GM23338 (cell line): Measurements from ENCODE around the gene CMC2. TPM values are rescaled to one million over a fixed set of nuclear protein-coding genes. Genes with fewer than 3 reads are reported as not detected.

ENCODE experiments used
- ATAC-seq: fragments of 200-7000 bp; cut with Tn5 transposase; 3 replicates; pipeline ENCODE4 v1.9.1; 2020
- DNase-seq: peaks from one replicate; pipeline ENCODE4 v3.0.0-alpha.2; 2015; ENCODE audit warnings: low spot score
- H2AFZ ChIP-seq: fragments of 200-600 bp; sonication (generic); 2 replicates; pipeline ENCODE4 v1.8.0; 2016; ENCODE audit warnings: antibody characterized with exemption, mild to moderate bottlenecking, moderate library complexity
- H3F3A ChIP-seq: fragments of 200-600 bp; sonication (generic); replicated peaks from 2 replicates; pipeline ENCODE4 v1.8.0; 2017; ENCODE audit warnings: antibody characterized with exemption, mixed run types, low read depth
- H3K27ac ChIP-seq: fragments of 200-600 bp; sonication (generic); 2 replicates; pipeline ENCODE4 v1.6.1; 2016; ENCODE audit warnings: low read depth
- H3K27me3 ChIP-seq: fragments of 200-600 bp; sonication (generic); 2 replicates; pipeline ENCODE4 v1.8.0; 2016; ENCODE audit warnings: mild to moderate bottlenecking, mixed run types, moderate library complexity; ENCODE audit not compliant: insufficient read depth
- H3K36me3 ChIP-seq: fragments of 200-600 bp; sonication (generic); 2 replicates; pipeline ENCODE4 v1.8.0; 2016; ENCODE audit warnings: mild to moderate bottlenecking; ENCODE audit not compliant: insufficient read depth
- H3K4me1 ChIP-seq: fragments of 200-600 bp; sonication (generic); 2 replicates; pipeline ENCODE4 v1.8.0; 2016; ENCODE audit warnings: mild to moderate bottlenecking, moderate library complexity; ENCODE audit not compliant: insufficient read depth
- H3K4me2 ChIP-seq: fragments of 200-600 bp; sonication (generic); 2 replicates; pipeline ENCODE4 v1.7.1; 2017; ENCODE audit warnings: mixed run types
- H3K4me3 ChIP-seq: fragments of 200-600 bp; sonication (generic); 2 replicates; pipeline ENCODE4 v1.6.1; 2016; ENCODE audit warnings: mixed run types
- H3K79me2 ChIP-seq: fragments of 200-600 bp; sonication (generic); replicated peaks from 2 replicates; pipeline ENCODE4 v1.8.0; 2017; ENCODE audit warnings: mild to moderate bottlenecking; ENCODE audit not compliant: insufficient read depth
- H3K9me2 ChIP-seq: fragments of 200-600 bp; sonication (generic); 2 replicates; pipeline ENCODE4 v1.8.0; 2017; ENCODE audit not compliant: insufficient read depth
- H4K20me1 ChIP-seq: fragments of 200-600 bp; sonication (generic); replicated peaks from 2 replicates; pipeline ENCODE4 v1.8.0; 2017; ENCODE audit warnings: mild to moderate bottlenecking; ENCODE audit not compliant: insufficient read depth
- H3K27ac Mint-ChIP-seq: 2 replicates; pipeline ENCODE4 v1.8.0; 2020; ENCODE audit warnings: inconsistent platforms, mild to moderate bottlenecking, moderate library complexity, mixed read lengths
- H3K27me3 Mint-ChIP-seq: 3 replicates; pipeline ENCODE4 v1.8.0; 2022; ENCODE audit warnings: low read depth, mild to moderate bottlenecking, moderate library complexity, mixed read lengths, inconsistent platforms; ENCODE audit not compliant: insufficient read depth, poor library complexity
- H3K36me3 Mint-ChIP-seq: 3 replicates; pipeline ENCODE4 v1.8.0; 2021; ENCODE audit warnings: low read depth, mild to moderate bottlenecking, inconsistent platforms, moderate library complexity, mixed read lengths
- H3K4me1 Mint-ChIP-seq: 3 replicates; pipeline ENCODE4 v1.8.0; 2020; ENCODE audit warnings: mild to moderate bottlenecking, inconsistent platforms, mixed read lengths
- H3K4me3 Mint-ChIP-seq: 3 replicates; pipeline ENCODE4 v1.8.0; 2021; ENCODE audit warnings: moderate library complexity, mild to moderate bottlenecking, inconsistent platforms, mixed read lengths
- H3K9me3 Mint-ChIP-seq: 3 replicates; pipeline ENCODE4 v1.8.0; 2020; ENCODE audit warnings: moderate library complexity, mild to moderate bottlenecking, inconsistent platforms, mixed read lengths
- CREB1 ChIP-seq: fragments of 250-450 bp; sonication (Bioruptor Pico); IDR thresholded peaks from 2 replicates; pipeline ENCODE4 v1.5.0; 2020; ENCODE audit warnings: low read depth, mild to moderate bottlenecking, moderate library complexity
- EZH2 ChIP-seq: fragments of 200-600 bp; sonication (generic); IDR thresholded peaks from one replicate; pipeline ENCODE4 v1.8.0; 2017; ENCODE audit warnings: antibody characterized with exemption, mild to moderate bottlenecking, low read depth; ENCODE audit not compliant: unreplicated experiment
- EZH2phosphoT487 ChIP-seq: fragments of 200-600 bp; sonication (generic); IDR thresholded peaks from one replicate; pipeline ENCODE4 v1.8.1; 2018; ENCODE audit warnings: antibody characterized with exemption; ENCODE audit not compliant: unreplicated experiment
- JUNB ChIP-seq: IDR thresholded peaks from one replicate; pipeline ENCODE4 v1.6.1; 2016; ENCODE audit warnings: antibody characterized with exemption; ENCODE audit not compliant: unreplicated experiment
- NANOG ChIP-seq: IDR thresholded peaks from 2 replicates; pipeline ENCODE4 v1.6.1; 2016; ENCODE audit warnings: antibody characterized with exemption, borderline replicate concordance
- POLR2AphosphoS5 ChIP-seq: IDR thresholded peaks from 2 replicates; pipeline ENCODE4 v1.6.1; 2016; ENCODE audit warnings: antibody characterized with exemption, low read depth
- STAT1 ChIP-seq: IDR thresholded peaks from one replicate; pipeline ENCODE4 v1.6.1; 2016; ENCODE audit warnings: antibody characterized with exemption; ENCODE audit not compliant: unreplicated experiment
- ZNF114 ChIP-seq: fragments of 250-450 bp; sonication (Bioruptor Pico); IDR thresholded peaks from 2 replicates; pipeline ENCODE4 v1.5.0; 2020; ENCODE audit warnings: mild to moderate bottlenecking, moderate library complexity
- ZNF331 ChIP-seq: fragments of 250-450 bp; sonication (Bioruptor Pico); IDR thresholded peaks from 2 replicates; pipeline ENCODE4 v1.5.0; 2020; ENCODE audit warnings: low read depth, mild to moderate bottlenecking, moderate library complexity
- polyA plus RNA-seq: library from polyadenylated mRNA; unstranded; fragments of >200 nt; fragmentation: Nextera tagmentation; extraction: Ambion mirVana; gene quantifications from 2 replicates; pipeline ENCODE4 v1.2.1, GENCODE V29; 2016
- total RNA-seq: library from RNA; depleted of rRNA; stranded (reverse); fragments of >200 nt; shearing (Covaris generic); gene quantifications from 2 replicates; pipeline ENCODE4 v1.2.3, GENCODE V29; 2014
- TF ChIP-seq, protein P1 (sequence below): IDR thresholded peaks from 2 replicates; pipeline ENCODE4 v1.6.1; 2016; ENCODE audit warnings: antibody characterized with exemption
- TF ChIP-seq, protein P2 (sequence below): fragments of 250-450 bp; sonication (Bioruptor Pico); IDR thresholded peaks from 2 replicates; pipeline ENCODE4 v1.5.0; 2020; ENCODE audit warnings: mild to moderate bottlenecking, moderate library complexity
- TF ChIP-seq, protein P3 (sequence below), 2 experiments: fragments of 200-600 bp in 1 of 2; sonication (generic) in 1 of 2; conservative IDR thresholded peaks; 2 replicates each; pipeline versions ENCODE4 v1.5.1 to v1.6.1; 2016 to 2017; ENCODE audit warnings: antibody characterized with exemption in 2 of 2, low read depth in 2 of 2, mild to moderate bottlenecking in 2 of 2, moderate library complexity in 1 of 2
- TF ChIP-seq, protein P4 (sequence below): IDR thresholded peaks from one replicate; pipeline ENCODE4 v1.6.1; 2018; ENCODE audit warnings: antibody characterized with exemption; ENCODE audit not compliant: unreplicated experiment

Gene CMC2
- total and polyA plus RNA-seq, 2 experiments from 2014 or later, result 35.7 to 211 TPM

DNA sequence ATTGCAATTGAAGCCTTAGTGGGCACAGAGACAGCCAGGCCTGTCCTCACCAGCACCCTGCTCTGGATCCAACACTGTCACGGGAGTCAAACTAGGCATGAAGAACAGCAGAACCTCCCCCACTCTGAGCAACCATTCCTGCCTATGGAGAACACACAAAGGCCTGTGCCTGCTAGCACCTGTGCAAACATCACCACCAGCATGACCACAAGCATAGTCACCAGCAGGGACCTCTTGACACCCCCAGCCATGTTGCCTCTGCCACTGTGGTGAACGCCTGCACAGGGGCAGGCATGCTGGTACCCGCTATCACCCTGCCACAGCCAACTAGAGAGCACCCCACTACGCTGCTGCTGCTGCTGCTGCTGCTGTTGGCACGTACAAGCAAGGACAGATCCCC, 51.7 kb downstream of the CMC2 start:
- Histone ChIP-seq H3K4me3 (no peak overlapping the region), H3K9me2 (no peaks in the 10 kb centered on the region; the same call in 1 of the 2 replicates), H3K4me1 (no peaks in the 10 kb centered on the region), H3K4me2 (no peak overlapping the region), H3K36me3 (no peaks in the 10 kb centered on the region), H4K20me1 (no peaks in the 10 kb centered on the region), H3K79me2 (no peaks in the 10 kb centered on the region), H2AFZ (no peak overlapping the region), H3F3A (no peaks in the 10 kb centered on the region), H3K27me3 (no peaks in the 10 kb centered on the region), H3K27ac (no peak overlapping the region)
- DNase-seq, result no peak
- H3K4me3 Mint-ChIP-seq, result no peak overlapping the region
- no peak for ATAC-seq
- H3K36me3 Mint-ChIP-seq, result no peaks in the 10 kb centered on the region; the same call in 2 of the 3 replicates
- TF ChIP-seq EZH2phosphoT487 (no peak), STAT1 (no peak), POLR2AphosphoS5 (no peak), JUNB (no peak), ZNF114 (CRISPR knock-in tag) (no peak), NANOG (no peak), CREB1 (CRISPR knock-in tag) (no peak), ZNF331 (CRISPR knock-in tag) (no peak), EZH2 (no peak)
- TF ChIP-seq, protein P1, sequence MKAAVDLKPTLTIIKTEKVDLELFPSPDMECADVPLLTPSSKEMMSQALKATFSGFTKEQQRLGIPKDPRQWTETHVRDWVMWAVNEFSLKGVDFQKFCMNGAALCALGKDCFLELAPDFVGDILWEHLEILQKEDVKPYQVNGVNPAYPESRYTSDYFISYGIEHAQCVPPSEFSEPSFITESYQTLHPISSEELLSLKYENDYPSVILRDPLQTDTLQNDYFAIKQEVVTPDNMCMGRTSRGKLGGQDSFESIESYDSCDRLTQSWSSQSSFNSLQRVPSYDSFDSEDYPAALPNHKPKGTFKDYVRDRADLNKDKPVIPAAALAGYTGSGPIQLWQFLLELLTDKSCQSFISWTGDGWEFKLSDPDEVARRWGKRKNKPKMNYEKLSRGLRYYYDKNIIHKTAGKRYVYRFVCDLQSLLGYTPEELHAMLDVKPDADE, result no peak
- TF ChIP-seq, protein P2, sequence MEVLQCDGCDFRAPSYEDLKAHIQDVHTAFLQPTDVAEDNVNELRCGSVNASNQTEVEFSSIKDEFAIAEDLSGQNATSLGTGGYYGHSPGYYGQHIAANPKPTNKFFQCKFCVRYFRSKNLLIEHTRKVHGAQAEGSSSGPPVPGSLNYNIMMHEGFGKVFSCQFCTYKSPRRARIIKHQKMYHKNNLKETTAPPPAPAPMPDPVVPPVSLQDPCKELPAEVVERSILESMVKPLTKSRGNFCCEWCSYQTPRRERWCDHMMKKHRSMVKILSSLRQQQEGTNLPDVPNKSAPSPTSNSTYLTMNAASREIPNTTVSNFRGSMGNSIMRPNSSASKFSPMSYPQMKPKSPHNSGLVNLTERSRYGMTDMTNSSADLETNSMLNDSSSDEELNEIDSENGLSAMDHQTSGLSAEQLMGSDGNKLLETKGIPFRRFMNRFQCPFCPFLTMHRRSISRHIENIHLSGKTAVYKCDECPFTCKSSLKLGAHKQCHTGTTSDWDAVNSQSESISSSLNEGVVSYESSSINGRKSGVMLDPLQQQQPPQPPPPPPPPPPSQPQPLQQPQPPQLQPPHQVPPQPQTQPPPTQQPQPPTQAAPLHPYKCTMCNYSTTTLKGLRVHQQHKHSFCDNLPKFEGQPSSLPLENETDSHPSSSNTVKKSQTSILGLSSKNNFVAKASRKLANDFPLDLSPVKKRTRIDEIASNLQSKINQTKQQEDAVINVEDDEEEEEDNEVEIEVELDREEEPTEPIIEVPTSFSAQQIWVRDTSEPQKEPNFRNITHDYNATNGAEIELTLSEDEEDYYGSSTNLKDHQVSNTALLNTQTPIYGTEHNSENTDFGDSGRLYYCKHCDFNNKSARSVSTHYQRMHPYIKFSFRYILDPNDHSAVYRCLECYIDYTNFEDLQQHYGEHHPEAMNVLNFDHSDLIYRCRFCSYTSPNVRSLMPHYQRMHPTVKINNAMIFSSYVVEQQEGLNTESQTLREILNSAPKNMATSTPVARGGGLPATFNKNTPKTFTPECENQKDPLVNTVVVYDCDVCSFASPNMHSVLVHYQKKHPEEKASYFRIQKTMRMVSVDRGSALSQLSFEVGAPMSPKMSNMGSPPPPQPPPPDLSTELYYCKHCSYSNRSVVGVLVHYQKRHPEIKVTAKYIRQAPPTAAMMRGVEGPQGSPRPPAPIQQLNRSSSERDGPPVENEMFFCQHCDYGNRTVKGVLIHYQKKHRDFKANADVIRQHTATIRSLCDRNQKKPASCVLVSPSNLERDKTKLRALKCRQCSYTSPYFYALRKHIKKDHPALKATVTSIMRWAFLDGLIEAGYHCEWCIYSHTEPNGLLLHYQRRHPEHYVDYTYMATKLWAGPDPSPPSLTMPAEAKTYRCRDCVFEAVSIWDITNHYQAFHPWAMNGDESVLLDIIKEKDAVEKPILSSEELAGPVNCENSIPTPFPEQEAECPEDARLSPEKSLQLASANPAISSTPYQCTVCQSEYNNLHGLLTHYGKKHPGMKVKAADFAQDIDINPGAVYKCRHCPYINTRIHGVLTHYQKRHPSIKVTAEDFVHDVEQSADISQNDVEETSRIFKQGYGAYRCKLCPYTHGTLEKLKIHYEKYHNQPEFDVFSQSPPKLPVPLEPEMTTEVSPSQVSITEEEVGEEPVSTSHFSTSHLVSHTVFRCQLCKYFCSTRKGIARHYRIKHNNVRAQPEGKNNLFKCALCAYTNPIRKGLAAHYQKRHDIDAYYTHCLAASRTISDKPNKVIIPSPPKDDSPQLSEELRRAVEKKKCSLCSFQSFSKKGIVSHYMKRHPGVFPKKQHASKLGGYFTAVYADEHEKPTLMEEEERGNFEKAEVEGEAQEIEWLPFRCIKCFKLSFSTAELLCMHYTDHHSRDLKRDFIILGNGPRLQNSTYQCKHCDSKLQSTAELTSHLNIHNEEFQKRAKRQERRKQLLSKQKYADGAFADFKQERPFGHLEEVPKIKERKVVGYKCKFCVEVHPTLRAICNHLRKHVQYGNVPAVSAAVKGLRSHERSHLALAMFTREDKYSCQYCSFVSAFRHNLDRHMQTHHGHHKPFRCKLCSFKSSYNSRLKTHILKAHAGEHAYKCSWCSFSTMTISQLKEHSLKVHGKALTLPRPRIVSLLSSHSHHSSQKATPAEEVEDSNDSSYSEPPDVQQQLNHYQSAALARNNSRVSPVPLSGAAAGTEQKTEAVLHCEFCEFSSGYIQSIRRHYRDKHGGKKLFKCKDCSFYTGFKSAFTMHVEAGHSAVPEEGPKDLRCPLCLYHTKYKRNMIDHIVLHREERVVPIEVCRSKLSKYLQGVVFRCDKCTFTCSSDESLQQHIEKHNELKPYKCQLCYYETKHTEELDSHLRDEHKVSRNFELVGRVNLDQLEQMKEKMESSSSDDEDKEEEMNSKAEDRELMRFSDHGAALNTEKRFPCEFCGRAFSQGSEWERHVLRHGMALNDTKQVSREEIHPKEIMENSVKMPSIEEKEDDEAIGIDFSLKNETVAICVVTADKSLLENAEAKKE (CRISPR knock-in tag), result no peak
- TF ChIP-seq, protein P3, sequence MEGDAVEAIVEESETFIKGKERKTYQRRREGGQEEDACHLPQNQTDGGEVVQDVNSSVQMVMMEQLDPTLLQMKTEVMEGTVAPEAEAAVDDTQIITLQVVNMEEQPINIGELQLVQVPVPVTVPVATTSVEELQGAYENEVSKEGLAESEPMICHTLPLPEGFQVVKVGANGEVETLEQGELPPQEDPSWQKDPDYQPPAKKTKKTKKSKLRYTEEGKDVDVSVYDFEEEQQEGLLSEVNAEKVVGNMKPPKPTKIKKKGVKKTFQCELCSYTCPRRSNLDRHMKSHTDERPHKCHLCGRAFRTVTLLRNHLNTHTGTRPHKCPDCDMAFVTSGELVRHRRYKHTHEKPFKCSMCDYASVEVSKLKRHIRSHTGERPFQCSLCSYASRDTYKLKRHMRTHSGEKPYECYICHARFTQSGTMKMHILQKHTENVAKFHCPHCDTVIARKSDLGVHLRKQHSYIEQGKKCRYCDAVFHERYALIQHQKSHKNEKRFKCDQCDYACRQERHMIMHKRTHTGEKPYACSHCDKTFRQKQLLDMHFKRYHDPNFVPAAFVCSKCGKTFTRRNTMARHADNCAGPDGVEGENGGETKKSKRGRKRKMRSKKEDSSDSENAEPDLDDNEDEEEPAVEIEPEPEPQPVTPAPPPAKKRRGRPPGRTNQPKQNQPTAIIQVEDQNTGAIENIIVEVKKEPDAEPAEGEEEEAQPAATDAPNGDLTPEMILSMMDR (conservative IDR thresholded peaks at IDR 0.05; ENCODE audit: low read depth in 2 of 2), result no peak
- TF ChIP-seq, protein P4, sequence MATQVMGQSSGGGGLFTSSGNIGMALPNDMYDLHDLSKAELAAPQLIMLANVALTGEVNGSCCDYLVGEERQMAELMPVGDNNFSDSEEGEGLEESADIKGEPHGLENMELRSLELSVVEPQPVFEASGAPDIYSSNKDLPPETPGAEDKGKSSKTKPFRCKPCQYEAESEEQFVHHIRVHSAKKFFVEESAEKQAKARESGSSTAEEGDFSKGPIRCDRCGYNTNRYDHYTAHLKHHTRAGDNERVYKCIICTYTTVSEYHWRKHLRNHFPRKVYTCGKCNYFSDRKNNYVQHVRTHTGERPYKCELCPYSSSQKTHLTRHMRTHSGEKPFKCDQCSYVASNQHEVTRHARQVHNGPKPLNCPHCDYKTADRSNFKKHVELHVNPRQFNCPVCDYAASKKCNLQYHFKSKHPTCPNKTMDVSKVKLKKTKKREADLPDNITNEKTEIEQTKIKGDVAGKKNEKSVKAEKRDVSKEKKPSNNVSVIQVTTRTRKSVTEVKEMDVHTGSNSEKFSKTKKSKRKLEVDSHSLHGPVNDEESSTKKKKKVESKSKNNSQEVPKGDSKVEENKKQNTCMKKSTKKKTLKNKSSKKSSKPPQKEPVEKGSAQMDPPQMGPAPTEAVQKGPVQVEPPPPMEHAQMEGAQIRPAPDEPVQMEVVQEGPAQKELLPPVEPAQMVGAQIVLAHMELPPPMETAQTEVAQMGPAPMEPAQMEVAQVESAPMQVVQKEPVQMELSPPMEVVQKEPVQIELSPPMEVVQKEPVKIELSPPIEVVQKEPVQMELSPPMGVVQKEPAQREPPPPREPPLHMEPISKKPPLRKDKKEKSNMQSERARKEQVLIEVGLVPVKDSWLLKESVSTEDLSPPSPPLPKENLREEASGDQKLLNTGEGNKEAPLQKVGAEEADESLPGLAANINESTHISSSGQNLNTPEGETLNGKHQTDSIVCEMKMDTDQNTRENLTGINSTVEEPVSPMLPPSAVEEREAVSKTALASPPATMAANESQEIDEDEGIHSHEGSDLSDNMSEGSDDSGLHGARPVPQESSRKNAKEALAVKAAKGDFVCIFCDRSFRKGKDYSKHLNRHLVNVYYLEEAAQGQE, result no peak
- H3K4me1 Mint-ChIP-seq, result no peaks in the 10 kb centered on the region
- H3K27ac Mint-ChIP-seq, result no peak overlapping the region
- peaks cover 22% of the 10 kb centered on the region; the same call in 1 of the 3 replicates for H3K9me3 Mint-ChIP-seq
- H3K27me3 Mint-ChIP-seq, result no peaks in the 10 kb centered on the region
